BLaER1 treated with 17β-estradiol and CSF1 and Interleukin-3, amounts not matched to agents 10 nM and 100 nM (cell line): ENCODE results near the gene ONECUT3.
A peak's percentile ranks its signal among the peaks of the same experiment; 100 is the strongest.

Experiments
- H3K27ac ChIP-seq, 11 experiments: shearing (Covaris generic); formaldehyde crosslinking; 2 replicates each; pipeline ENCODE4 v1.8.1; 2022
- H3K27me3 ChIP-seq, 11 experiments: shearing (Covaris generic); formaldehyde crosslinking; 2 replicates each; pipeline ENCODE4 v1.8.1; 2022
- H3K36me3 ChIP-seq, 11 experiments: shearing (Covaris generic); formaldehyde crosslinking; 2 replicates each; pipeline ENCODE4 v1.8.1; 2022
- H3K4me1 ChIP-seq, 10 experiments: shearing (Covaris generic); formaldehyde crosslinking; 2 replicates each; pipeline ENCODE4 v1.8.1; 2022
- H3K4me2 ChIP-seq, 11 experiments: shearing (Covaris generic); formaldehyde crosslinking; 2 replicates each; pipeline ENCODE4 v1.8.1; 2022
- H3K4me3 ChIP-seq, 10 experiments: shearing (Covaris generic); formaldehyde crosslinking; 2 replicates each; pipeline ENCODE4 v1.8.1; 2022
- H3K9ac ChIP-seq, 11 experiments: shearing (Covaris generic); formaldehyde crosslinking; 2 replicates each; pipeline ENCODE4 v1.8.1; 2022
- H3K9me3 ChIP-seq, 11 experiments: shearing (Covaris generic); formaldehyde crosslinking; replicated peaks in 1 of 11; 2 replicates each; pipeline ENCODE4 v1.8.1; 2022
- H4K20me1 ChIP-seq, 11 experiments: shearing (Covaris generic); formaldehyde crosslinking; 2 replicates each; pipeline ENCODE4 v1.8.1; 2022
- Cebpa-rat ChIP-seq, 11 experiments: shearing (Covaris generic); IDR thresholded peaks; 2 replicates each; pipeline ENCODE4 v1.8.1; 2022

ONECUT3 gene

GRCh38 chr19:1751367-1752008, 1.8 kb upstream of the ONECUT3 start:
- peak overlapping the region in 6 of 11 experiments; percentile 15 to 48 (median 36); a peak in 7 of 22 replicates for H3K4me2 ChIP-seq
- H3K9ac ChIP-seq: no peak overlapping the region
- H3K36me3 ChIP-seq: no peaks in the 10 kb centered on the region
- H3K27ac ChIP-seq: no peak overlapping the region
- H4K20me1 ChIP-seq: peaks cover 0 to 95% (median 88%) of the 10 kb centered on the region in 11 experiments; a peak in 20 of 22 replicates
- peaks cover 56 to 74% (median 67%) of the 10 kb centered on the region in 10 experiments for H3K4me1 ChIP-seq
- TF ChIP-seq Cebpa-rat (IDR thresholded peaks at IDR 0.05): no peak
- no peaks in the 10 kb centered on the region for H3K9me3 ChIP-seq
- peaks cover 99 to 100% (median 100%) of the 10 kb centered on the region in 11 experiments for H3K27me3 ChIP-seq
- H3K4me3 ChIP-seq: no peak overlapping the region

GRCh38 chr19:1752009-1752756, 1.1 kb upstream of the ONECUT3 start:
- H3K9me3 ChIP-seq: no peaks in the 10 kb centered on the region
- H3K27ac ChIP-seq: no peak overlapping the region
- H3K27me3 ChIP-seq: peaks cover 99 to 100% (median 100%) of the 10 kb centered on the region in 11 experiments
- no peak overlapping the region for H3K4me3 ChIP-seq
- peak overlapping the region in 6 of 11 experiments; percentile 15 to 48 (median 36); a peak in 8 of 22 replicates for H3K4me2 ChIP-seq
- no peak overlapping the region for H3K9ac ChIP-seq
- H3K4me1 ChIP-seq: peaks cover 57 to 73% (median 67%) of the 10 kb centered on the region in 10 experiments
- no peak; a peak in 1 of 22 replicates for TF ChIP-seq Cebpa-rat (IDR thresholded peaks at IDR 0.05)
- H3K36me3 ChIP-seq: no peaks in the 10 kb centered on the region
- H4K20me1 ChIP-seq: peaks cover 0 to 96% (median 91%) of the 10 kb centered on the region in 11 experiments; a peak in 20 of 22 replicates

GRCh38 chr19:1754018-1754635, 821 bp downstream of the ONECUT3 start:
- no peak for TF ChIP-seq Cebpa-rat (IDR thresholded peaks at IDR 0.05)
- Histone ChIP-seq H4K20me1 (peaks cover 0 to 97% (median 89%) of the 10 kb centered on the region in 11 experiments; a peak in 20 of 22 replicates), H3K36me3 (no peaks in the 10 kb centered on the region), H3K27ac (no peak overlapping the region), H3K4me2 (peak overlapping the region; percentile 61 to 96 (median 78)), H3K4me1 (peaks cover 48 to 63% (median 59%) of the 10 kb centered on the region in 10 experiments), H3K9me3 (no peaks in the 10 kb centered on the region), H3K4me3 (peak overlapping the region in 5 of 10 experiments; percentile 30 to 53 (median 49); a peak in 8 of 20 replicates), H3K9ac (no peak overlapping the region), H3K27me3 (peaks cover 99 to 100% (median 100%) of the 10 kb centered on the region in 11 experiments)

- peak overlapping the region; percentile 23 to 53 (median 40); a peak in 18 of 20 replicates for H3K4me3 ChIP-seq
- H3K4me2 ChIP-seq: peak overlapping the region; percentile 61 to 96 (median 78)
- H3K27ac ChIP-seq: no peak overlapping the region
- H3K4me1 ChIP-seq: peaks cover 41 to 56% (median 52%) of the 10 kb centered on the region in 10 experiments
- 0 out of 22 replicates have a peak overlapping the region, but pooled peaks of 1 of the 11 experiments have one; percentile 2 for H3K9ac ChIP-seq
- H3K27me3 ChIP-seq: peaks cover 99 to 100% (median 100%) of the 10 kb centered on the region in 11 experiments
- peaks cover 0 to 97% (median 81%) of the 10 kb centered on the region in 11 experiments; a peak in 20 of 22 replicates for H4K20me1 ChIP-seq
- no peaks in the 10 kb centered on the region for H3K9me3 ChIP-seq
- H3K36me3 ChIP-seq: no peaks in the 10 kb centered on the region
- no peak for TF ChIP-seq Cebpa-rat (IDR thresholded peaks at IDR 0.05)
These were observed 1.5 kb downstream of the ONECUT3 start for GRCh38 chr19:1754636-1755466.

GRCh38 chr19:1755467-1756171, 2.3 kb downstream of the ONECUT3 start:
- Histone ChIP-seq H3K27ac (no peak overlapping the region), H3K4me1 (peaks cover 40 to 53% (median 49%) of the 10 kb centered on the region in 10 experiments), H4K20me1 (peaks cover 0 to 97% (median 79%) of the 10 kb centered on the region in 11 experiments; a peak in 20 of 22 replicates), H3K4me3 (peak overlapping the region; percentile 23 to 53 (median 40); a peak in 18 of 20 replicates), H3K9ac (no peak overlapping the region), H3K9me3 (no peaks in the 10 kb centered on the region), H3K4me2 (peak overlapping the region; percentile 61 to 96 (median 78)), H3K27me3 (peaks cover 99 to 100% (median 100%) of the 10 kb centered on the region in 11 experiments), H3K36me3 (no peaks in the 10 kb centered on the region)
- no peak for TF ChIP-seq Cebpa-rat (IDR thresholded peaks at IDR 0.05)

- peak overlapping the region in 4 of 10 experiments; percentile 35 to 50 (median 49); a peak in 4 of 20 replicates for H3K4me3 ChIP-seq
- no peaks in the 10 kb centered on the region for H3K36me3 ChIP-seq
- TF ChIP-seq Cebpa-rat (IDR thresholded peaks at IDR 0.05): no peak
- peaks cover 40 to 53% (median 49%) of the 10 kb centered on the region in 10 experiments for H3K4me1 ChIP-seq
- H3K9ac ChIP-seq: no peak overlapping the region
- H3K9me3 ChIP-seq: no peaks in the 10 kb centered on the region
- peaks cover 0 to 96% (median 78%) of the 10 kb centered on the region in 11 experiments; a peak in 20 of 22 replicates for H4K20me1 ChIP-seq
- H3K27me3 ChIP-seq: peaks cover 99 to 100% (median 100%) of the 10 kb centered on the region in 11 experiments
- no peak overlapping the region for H3K27ac ChIP-seq
- H3K4me2 ChIP-seq: peak overlapping the region in 10 of 11 experiments; percentile 52 to 98 (median 92); a peak in 13 of 22 replicates
These were observed 3.0 kb downstream of the ONECUT3 start for GRCh38 chr19:1756264-1756663.

- H3K4me1 ChIP-seq: peaks cover 38 to 50% (median 45%) of the 10 kb centered on the region in 10 experiments
- peaks cover 0 to 96% (median 78%) of the 10 kb centered on the region in 11 experiments; a peak in 20 of 22 replicates for H4K20me1 ChIP-seq
- H3K4me3 ChIP-seq: peak overlapping the region; percentile 41 to 66 (median 50)
- H3K36me3 ChIP-seq: no peaks in the 10 kb centered on the region
- H3K4me2 ChIP-seq: peak overlapping the region; percentile 78 to 98 (median 93)
- H3K9ac ChIP-seq: peak overlapping the region in 1 of 11 experiments; percentile 46; a peak in 2 of 22 replicates
- no peak for TF ChIP-seq Cebpa-rat (IDR thresholded peaks at IDR 0.05)
- no peaks in the 10 kb centered on the region for H3K9me3 ChIP-seq
- H3K27ac ChIP-seq: no peak overlapping the region
- H3K27me3 ChIP-seq: peaks cover 99 to 100% (median 100%) of the 10 kb centered on the region in 11 experiments
These were observed 3.6 kb downstream of the ONECUT3 start for GRCh38 chr19:1756705-1757465.
